NCI-H748 treated with DMSO at 0.1 percent for 48 hours (cell line): ENCODE results near the gene THSD7A.

ENCODE experiments used
- DNase-seq: peaks from one replicate; lab custom pipeline; 2025; lab: John Stamatoyannopoulos, UW

The THSD7A gene, protein sequence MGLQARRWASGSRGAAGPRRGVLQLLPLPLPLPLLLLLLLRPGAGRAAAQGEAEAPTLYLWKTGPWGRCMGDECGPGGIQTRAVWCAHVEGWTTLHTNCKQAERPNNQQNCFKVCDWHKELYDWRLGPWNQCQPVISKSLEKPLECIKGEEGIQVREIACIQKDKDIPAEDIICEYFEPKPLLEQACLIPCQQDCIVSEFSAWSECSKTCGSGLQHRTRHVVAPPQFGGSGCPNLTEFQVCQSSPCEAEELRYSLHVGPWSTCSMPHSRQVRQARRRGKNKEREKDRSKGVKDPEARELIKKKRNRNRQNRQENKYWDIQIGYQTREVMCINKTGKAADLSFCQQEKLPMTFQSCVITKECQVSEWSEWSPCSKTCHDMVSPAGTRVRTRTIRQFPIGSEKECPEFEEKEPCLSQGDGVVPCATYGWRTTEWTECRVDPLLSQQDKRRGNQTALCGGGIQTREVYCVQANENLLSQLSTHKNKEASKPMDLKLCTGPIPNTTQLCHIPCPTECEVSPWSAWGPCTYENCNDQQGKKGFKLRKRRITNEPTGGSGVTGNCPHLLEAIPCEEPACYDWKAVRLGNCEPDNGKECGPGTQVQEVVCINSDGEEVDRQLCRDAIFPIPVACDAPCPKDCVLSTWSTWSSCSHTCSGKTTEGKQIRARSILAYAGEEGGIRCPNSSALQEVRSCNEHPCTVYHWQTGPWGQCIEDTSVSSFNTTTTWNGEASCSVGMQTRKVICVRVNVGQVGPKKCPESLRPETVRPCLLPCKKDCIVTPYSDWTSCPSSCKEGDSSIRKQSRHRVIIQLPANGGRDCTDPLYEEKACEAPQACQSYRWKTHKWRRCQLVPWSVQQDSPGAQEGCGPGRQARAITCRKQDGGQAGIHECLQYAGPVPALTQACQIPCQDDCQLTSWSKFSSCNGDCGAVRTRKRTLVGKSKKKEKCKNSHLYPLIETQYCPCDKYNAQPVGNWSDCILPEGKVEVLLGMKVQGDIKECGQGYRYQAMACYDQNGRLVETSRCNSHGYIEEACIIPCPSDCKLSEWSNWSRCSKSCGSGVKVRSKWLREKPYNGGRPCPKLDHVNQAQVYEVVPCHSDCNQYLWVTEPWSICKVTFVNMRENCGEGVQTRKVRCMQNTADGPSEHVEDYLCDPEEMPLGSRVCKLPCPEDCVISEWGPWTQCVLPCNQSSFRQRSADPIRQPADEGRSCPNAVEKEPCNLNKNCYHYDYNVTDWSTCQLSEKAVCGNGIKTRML (N-terminal part only)

DNA sequence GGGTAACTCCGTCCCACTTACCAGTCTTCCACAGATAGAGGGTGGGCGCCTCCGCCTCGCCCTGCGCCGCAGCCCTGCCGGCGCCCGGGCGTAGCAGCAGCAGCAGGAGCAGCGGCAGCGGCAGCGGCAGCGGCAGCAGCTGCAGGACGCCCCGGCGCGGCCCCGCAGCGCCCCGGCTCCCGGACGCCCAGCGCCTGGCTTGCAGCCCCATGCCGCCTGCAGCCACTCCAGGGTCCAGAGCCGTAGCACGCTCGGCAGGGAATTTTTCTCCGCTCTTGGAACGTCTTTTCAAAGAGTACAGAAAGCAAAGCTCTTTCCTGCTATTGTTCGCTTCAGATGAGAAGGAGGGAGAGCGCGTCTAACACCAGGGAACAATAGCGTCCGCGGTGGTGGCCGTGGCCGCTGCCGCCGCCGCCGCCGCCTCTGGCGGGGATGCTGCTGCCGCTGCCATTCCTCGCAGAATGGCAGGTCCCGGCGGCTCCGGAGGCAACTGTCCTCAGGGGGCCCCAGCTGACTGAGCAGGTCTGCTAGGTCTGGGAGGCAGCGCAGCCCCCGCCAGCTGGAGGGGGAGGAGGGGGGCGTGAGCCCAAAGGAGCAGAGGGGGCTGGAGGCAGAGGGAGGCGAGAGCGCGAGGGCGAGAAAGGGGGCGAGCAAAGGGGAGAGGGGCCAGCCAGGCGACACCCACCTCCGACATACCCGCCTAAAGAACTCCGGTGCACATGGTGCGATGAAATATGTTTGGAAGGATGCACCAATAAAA is at the start of gene THSD7A:
THSD7A (minus strand) TSS at position 463 of the 760 bp plus-strand sequence; CDS start at position 211, 252 bp downstream.
- peak; percentile 65 for DNase-seq

GRCh38 chr7:11881680-11882079 is 49.7 kb upstream of the THSD7A start:
- no peak for DNase-seq

DNA sequence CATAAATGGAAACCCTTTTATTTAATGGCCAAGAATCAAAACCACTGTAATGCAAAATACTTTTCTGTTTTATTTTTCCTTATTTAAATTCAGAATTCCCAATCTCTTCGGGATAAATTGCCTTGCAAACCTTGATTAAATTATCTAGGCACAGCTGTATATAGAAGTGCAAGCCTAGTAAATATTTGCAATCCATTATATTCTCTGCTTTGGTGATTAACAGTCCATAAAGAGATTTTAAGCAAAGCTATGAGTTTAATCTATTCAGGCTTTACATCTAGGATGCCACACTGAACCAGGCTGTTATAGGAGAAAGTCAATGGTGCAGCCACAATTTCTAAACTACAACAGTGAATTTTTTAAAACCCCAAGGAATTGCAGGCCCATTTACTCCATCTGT is 43.6 kb upstream of the THSD7A start:
- peak; percentile 31 for DNase-seq

DNA sequence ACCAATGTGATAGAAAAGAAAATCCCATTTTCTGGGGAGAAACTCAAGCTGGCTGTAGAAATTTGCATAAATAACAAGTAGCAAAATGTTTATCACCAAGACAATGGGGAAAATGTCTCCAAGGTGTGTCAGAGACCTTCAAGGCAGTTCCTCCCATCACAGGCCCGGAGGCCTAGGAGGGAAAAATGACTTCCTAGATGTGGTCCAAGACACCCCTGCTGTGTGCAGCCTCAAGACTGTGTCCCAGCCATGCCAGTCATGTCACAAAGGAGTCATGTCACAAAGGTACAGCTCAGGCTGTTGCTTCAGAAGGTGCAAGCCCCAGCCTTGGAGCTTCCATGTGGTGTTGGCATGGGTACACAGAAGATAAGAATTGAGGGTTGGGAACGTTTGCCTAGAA is 33.7 kb upstream of the THSD7A start:
- DNase-seq: no peak

GRCh38 chr7:11858622-11859302 is 26.8 kb upstream of the THSD7A start:
- peak; percentile 41 for DNase-seq

DNA sequence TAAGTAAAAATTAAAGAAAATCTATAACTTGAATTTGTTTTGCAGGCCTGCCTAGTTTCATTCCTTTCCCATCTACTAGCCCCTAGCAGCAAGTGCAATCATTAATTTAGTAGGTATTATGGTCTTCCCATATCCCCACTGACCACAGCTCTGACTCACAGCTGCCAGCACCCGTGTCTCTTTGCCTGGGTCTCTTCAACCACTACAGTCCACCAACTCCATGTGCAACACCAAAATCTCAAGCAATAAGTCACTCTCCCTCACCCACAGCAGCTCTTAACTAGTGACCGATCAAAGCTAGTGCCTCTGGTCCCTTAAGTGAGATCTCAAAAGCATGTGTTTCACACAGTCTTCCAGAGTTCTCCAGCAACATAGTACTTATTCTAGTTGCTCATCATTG is 26.0 kb upstream of the THSD7A start:
- DNase-seq: no peak

- DNase-seq: no peak
These were observed 16.3 kb upstream of the THSD7A start for GRCh38 chr7:11848251-11848650.

GRCh38 chr7:11847336-11847735 is 15.3 kb upstream of the THSD7A start:
- no peak for DNase-seq

DNA sequence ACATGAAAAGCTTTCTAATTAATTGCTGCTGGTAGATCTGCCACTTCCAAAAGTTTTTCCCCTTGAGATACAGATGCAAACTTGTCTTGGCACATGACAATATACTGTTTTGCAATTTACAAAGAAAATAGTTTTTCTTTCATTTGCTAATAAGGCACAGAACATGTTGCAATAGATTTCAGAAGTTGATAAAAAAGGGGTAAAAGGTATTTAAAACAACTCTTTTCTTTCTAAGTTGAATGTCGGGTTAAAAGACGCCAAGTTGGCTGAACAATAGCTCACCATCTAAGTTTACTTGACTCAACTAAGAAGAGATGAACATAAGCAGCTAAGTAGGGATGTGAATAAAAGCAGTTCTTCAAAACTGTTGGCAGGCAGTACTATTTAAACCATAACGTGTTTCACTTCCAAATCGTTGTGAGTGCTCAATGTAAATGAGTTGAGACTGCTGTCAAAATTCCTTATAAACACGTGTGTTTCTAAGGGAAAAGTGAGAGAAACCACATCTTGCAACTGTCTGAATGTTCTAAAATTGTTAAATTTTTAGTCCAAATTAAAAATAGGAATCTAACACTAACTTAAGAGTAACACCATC is 14.5 kb upstream of the THSD7A start:
- no peak for DNase-seq

DNA sequence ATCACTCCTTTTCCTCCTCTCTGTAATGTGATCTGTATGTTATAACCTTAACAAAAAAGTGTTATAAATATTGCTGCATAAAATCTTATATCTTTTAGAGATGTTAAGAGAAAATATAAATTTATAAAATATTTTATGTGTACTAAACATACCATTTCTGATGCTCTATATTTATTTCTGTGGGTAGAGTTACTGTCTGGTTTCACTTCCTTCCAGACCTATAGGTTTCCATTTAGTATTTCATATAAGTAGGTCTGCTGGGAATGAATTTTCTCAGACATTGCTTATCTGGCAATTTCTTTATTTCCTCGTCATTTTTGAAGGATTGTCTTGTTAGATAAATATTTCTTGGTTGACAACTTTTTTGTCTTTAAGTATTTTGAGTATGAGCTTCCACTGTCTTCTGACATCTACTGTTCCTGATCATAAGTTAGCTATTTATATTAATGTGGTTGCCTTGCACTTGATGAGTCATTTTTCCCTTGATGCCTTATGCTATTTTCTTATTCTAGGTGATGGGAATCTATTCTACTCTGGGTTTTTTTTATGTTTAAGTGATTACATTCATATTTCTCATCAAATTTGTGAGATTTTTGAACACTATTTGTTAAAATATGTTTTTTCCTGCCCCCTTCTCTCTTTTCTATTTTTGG is 11.2 kb upstream of the THSD7A start:
- no peak for DNase-seq

- no peak for DNase-seq
These were observed 9.7 kb upstream of the THSD7A start for GRCh38 chr7:11841657-11842056.

DNA sequence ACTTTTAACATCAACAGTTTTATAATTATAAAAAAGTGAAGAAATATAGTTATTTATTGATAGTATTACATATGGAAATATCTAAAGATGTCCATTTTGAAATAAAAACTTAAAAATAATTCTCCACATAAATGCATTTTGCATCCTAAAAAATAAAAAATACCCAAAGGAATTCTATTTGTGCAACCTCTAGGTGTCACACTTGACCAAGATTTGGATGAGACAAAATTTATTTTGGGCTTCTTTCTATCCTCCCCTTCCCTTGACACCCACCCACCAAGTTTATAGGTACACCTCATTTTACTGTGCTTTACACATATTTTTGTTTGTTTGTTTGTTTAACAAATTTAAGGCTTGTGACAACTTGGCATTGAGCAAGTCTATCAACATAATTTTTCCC is 3.3 kb upstream of the THSD7A start:
- DNase-seq: no peak

DNA sequence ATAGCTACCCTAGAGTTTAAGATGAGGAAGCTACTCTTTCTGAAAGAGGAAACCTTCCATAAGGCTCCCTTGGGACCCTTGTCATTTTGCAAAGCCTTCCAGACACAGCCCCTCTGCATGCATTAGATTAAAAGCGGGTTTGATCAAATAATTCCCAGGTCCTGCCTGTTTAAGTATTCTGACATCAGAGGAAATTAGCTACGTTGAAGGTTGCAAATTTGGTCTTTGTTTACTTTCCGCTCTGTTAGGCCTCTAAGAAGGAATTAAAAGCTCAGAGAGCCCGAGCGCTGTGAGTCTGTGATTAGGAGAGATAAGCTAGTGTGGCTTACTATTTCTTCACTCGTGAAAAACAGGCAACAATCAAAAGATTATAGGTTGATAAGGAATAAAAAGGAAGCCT is 1.4 kb upstream of the THSD7A start:
- DNase-seq: peak; percentile 76

GRCh38 chr7:11831156-11831735 is 752 bp downstream of the THSD7A start:
- peak; percentile 43 for DNase-seq

GRCh38 chr7:11830582-11831155 is 1.3 kb downstream of the THSD7A start:
- no peak for DNase-seq

DNA sequence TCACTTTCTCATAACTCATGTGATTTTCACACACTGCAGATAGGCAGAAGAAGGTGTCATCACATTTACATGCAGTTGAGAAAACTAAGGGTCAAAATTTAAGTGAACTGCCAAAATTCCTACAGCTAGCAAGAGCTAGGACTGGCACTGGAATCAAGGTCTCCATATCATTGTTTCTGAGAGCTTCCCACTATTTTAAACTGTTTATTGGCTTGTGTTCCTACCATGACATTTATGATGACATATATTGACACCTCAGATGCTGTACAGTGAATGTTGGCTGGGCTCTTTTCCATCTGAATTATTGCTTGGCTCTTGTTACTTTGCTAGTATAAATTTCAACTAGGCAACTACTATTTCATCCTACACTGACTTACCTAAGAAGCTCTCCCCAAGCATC is 2.0 kb downstream of the THSD7A start:
- DNase-seq: no peak

- DNase-seq: no peak
These were observed 12.1 kb downstream of the THSD7A start for GRCh38 chr7:11819947-11820346.

- no peak for DNase-seq
These were observed 12.7 kb downstream of the THSD7A start for GRCh38 chr7:11819271-11819670.

- no peak for DNase-seq
These were observed 13.7 kb downstream of the THSD7A start for GRCh38 chr7:11818281-11818680.
